ENCODE results near the gene GPATCH2L.

Gene GPATCH2L

DNA sequence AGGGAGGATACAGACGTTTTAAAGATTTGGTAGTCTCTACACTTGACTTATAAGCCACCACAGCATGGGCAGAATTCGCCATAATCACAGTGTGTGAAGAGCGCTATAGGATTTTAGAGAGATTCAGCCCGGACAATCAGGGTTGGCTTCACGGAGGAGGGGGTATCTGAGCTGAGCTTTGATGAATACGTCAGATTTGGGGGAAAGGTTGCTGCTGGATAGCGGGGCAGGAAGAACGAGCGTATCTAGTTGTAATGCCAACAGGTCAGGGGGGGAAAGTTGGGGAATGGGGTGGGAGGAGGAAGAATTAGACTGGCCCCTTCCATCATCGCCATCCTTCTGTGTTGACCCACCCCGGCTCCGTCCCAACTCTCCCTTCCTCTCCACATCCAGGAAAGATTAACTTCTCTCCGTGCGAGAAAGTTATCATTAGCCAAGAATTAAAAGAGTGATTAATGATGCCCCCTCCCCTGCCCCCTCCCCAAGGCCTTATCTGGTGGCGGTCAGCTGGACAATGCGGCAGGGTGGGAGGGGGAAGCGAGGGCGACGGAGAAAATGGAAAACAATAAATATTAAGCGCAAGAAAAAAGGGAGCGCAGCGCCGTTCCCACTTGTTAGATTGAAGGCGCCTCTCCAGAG is 13.5 kb upstream of the GPATCH2L start:
- no peak for DNase-seq

DNA sequence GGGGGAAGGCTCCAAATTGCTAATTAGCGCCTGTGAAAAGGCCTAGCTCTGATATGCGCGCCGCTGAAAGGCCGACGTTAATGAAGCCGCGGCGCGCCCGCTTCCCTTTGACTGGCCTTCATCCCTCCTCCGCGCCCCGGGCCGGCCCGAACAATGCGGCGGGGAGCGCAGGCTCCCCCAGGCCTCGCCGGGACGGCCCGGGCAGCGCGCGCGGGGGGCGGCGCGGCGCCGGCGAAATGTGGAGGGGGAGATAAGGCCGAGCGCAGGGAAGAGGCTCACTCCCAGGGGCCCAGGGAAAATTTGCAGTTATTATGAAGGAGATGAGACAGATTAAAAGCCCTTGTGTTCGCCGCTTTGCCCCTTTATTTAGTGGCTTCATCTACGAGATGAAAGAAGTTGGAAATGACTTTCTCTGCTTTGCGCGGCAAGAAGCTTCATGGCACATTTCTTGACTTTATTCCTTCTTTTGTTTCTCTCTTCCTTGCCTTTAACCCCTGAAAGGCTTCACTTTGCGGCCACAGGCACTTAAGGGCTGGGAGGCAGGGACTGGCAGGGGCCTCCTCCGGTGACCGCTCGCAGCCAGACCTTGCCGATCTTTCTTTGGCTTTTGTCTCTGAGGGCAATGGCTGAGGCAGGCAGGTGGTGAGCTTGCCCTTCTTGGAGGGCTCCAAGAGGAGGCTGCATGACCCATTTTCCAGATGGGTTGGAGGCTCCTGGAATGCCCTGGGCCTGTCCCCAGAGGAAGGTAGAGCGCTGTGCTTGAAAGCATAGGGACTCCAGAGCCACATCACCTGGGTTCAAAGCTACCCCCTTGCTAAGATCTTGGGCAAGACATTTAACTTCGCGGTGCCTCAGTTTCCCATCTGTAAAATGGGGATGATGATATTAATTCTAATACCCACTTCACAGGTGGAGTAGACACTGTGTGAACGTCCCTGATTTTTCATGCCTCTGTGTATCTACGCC is 12.7 kb upstream of the GPATCH2L start:
- DNase-seq, result no peak

DNA sequence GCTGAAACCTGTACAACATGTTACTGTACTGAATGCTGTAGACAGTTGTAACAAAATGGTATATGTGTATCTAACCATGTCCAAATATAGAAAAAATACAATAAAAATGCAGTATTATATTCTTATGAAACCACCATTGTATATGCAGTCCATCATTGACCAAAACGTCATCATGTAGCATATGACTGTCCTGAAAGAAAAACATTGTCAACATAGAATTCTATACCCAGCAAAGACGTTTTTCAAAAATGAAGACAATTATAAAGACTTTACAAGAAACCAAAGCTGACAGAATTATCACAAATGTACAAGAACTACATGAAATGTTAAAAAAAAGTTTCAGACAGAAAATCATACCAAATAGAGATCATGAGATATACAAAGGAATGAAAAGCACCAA is 8.1 kb upstream of the GPATCH2L start:
- no peak for DNase-seq

DNA sequence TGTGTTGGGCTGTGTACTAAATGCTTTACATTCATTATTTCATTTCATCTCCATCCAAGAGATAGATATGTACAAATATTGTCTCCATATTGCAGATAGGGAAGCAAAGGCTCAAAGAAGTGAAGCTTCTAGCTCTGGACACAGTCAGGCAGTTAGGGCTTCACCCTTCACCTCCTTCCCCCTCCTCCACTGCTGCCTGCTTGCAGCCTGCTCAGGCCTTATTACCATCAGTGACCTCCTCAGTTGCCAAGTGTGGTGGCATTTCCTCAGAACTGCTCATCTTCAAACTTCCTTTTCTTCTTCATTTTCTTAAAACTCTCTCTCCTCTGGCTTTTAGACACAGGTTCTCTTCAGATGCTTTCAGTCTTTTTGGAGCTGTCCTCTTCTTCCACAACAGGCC is 4.7 kb upstream of the GPATCH2L start:
- DNase-seq, result no peak

DNA sequence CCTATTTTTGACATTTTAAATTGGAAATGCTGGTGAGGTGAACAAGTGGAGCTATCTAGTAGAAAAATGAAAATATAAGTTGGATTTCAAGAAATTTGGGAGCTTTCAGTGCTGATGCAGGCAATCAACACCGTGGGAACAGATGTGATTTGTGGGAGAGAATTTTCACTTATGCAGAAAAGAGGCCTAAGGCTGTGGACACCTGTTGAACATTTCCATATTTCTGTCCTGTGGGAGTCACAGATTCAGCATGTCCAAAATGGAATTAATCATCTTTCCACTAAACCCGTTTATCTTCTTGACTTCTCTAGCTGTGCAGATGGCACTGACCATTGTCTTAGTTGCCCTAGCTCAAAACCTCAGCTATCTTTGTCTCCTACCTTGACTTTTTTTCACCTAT is 2.5 kb upstream of the GPATCH2L start:
- no peak for DNase-seq

DNA sequence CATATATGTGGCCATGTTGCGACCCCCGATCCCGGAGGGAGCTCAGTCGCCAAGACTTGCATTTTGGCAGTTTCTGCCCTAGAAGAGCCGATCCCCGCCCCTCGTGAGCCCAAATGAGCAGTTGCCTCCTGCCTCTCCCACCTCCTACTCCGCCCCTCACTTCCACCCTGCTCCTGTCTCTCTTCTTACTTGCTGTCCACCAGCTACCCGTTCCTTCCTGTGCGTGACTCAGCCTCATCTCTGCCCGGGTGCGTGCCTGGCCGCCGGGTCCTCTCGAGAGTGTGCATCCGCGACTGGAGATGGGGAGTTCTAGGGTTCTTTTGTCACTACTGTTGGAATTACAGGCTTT is 585 bp downstream of the GPATCH2L start:
- peak; percentile 60 for DNase-seq

DNA sequence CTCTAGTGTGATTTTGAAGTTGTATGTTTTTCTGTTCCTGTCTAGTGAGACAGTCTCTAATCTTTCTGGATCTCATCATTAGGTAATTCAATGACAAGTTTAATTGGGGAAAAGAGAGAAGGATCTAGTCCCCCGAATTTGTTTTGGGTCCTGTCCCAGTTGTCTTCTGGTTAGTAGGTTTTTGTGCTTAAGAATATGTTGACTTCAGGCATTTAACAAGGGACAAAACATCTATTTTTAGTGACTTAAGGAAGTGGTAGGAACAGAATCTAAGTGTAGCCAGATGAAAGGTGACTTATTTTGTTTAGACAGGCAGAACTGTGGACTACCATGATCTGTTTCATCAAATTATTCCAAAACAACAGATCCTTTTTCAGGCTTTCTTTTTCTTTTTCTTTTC is 2.2 kb downstream of the GPATCH2L start:
- DNase-seq, result no peak

DNA sequence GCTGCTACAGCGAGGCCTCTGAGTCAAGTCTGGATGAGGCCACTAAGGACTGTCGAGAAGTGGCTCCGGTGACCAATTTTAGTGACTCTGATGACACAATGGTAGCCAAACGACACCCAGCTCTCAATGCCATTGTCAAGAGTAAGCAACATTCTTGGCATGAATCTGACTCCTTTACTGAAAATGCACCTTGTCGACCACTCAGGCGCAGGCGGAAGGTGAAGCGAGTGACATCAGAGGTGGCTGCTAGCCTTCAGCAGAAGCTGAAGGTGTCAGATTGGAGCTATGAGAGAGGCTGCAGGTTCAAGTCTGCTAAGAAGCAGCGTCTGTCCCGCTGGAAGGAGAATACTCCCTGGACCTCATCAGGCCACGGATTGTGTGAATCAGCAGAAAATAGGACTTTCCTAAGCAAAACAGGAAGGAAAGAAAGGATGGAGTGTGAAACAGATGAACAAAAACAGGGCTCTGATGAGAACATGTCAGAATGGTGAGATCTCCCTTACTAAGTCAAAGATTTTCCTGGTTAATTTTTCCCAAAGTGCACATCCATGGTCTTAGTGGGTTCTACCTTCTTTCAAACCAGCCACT is 2.9 kb downstream of the GPATCH2L start:
- no peak for DNase-seq

DNA sequence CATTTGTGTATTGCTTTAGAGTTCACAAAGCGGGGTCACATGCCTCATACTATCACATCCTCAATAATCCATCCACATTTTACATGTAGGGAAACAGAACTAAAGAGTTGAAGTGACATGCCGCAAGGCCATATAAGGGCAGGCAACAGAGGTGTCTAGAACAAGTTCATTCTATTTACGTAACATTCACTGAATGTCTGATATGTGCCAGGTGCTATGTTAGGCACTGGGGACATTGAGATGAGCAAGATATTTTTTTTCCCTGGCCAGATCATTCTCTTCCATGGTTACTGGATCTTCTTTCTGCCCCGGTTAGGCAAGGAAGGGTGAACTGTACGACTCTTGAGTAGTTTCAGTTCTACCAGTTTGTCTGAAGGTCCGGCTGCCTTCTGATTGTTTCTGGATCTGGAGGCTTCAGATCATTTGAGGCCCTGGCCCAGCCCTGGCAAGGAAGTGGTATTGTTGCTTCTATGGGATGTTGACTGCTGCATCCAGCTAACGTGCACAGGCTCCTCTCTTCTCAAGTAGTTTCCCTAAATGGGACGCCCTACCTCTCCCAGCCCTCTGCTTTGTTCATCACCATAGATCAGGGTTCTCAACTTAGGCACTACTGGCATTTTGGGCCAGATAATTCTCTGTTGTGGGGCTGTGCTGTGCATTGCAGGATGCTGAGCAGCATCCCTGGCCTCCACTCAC is 12.1 kb downstream of the GPATCH2L start:
- DNase-seq, result no peak

DNA sequence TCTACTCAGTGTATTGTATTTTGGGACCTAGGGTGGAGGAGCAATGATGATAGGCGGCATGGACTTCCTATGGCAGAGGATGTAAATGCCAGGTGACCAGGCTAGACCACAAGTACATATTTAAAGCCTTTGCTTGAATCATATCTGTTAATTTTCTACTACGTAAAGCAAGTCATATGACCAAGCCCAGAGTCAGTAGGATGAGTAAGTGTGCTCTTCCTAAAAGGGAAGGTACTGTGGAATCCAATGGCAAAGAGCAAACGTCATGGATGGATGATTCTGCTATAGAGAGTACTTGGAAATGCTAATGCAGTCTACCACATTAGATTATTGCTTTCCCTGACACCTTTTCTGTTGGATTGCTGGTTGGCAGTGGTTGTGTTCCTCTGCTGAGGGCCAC is 16.8 kb downstream of the GPATCH2L start:
- DNase-seq, result no peak

DNA sequence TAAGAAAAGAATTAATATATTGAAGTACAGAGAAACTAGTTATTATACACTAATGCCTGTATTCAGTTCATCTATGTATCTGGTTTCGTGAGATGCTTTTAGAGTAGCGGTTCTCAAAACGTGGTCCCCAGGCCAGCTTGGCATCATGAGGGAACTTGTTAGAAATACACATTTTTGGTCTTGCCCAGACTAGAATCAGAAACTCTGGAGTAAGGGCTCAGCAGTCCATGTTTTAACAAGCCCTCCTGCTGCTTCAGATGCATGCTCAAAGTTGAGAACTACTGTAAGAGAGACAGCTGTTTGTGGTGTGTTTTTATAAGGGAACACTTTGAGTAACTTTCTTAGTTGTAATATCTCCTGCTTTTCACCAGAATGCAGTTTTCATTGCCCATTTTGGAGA is 18.1 kb downstream of the GPATCH2L start:
- no peak for DNase-seq

DNA sequence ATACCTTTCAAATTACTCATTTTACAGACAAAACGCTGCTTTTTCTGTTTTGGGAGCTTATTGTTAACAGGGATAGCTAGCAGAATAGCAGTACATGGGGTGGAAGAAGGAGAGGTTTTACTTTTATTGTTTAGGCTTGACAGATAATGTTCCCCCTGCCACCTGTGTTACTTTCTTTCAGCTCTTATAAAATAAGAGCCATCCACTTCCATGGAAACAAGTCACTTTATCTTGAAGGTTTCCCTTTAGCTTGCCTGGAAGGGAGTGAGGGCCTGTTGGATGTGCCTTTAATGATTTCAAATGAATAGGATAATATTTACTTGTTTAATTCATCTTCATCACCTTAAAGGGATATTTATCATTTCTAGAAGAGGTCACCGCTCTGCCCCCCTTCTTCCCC is 23.3 kb downstream of the GPATCH2L start:
- no peak for DNase-seq

DNA sequence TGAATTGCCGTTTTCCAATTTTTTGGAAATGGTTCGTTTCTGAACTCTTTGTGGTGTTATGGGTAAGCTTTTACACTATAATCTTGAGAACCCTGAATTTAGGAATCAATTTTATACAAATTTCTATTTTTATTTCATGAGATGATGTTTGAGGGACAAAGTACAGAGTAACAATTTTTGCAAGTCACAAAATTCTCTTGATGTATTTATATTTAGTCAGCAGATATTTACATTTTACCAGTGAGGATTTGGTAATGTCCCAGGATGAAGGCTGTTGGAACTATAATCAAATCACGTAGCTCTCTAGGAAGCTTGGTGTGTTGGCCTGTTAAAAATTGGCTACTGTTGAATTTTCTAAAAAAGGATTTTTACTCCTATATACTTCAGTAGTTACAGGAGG is 24.2 kb downstream of the GPATCH2L start:
- DNase-seq, result no peak

DNA sequence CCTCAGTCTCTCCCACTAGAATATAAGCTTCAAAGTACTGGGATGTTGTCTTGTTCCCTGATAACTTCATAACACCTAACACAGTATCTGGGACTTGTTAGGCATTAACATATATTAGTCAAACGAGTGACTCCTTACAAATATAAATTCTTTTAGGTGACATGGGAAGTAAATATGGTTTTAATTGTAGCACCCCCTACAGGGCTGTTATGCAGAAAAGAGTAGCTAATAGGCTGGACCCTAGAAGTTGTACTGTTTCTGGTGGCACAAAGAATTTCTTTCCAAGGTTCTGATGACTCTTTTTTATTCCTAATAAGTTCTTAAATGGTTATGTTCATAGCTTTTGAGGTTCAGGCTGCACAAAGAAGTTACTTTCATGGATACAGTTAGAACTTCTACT is 29.8 kb downstream of the GPATCH2L start:
- DNase-seq, result no peak

DNA sequence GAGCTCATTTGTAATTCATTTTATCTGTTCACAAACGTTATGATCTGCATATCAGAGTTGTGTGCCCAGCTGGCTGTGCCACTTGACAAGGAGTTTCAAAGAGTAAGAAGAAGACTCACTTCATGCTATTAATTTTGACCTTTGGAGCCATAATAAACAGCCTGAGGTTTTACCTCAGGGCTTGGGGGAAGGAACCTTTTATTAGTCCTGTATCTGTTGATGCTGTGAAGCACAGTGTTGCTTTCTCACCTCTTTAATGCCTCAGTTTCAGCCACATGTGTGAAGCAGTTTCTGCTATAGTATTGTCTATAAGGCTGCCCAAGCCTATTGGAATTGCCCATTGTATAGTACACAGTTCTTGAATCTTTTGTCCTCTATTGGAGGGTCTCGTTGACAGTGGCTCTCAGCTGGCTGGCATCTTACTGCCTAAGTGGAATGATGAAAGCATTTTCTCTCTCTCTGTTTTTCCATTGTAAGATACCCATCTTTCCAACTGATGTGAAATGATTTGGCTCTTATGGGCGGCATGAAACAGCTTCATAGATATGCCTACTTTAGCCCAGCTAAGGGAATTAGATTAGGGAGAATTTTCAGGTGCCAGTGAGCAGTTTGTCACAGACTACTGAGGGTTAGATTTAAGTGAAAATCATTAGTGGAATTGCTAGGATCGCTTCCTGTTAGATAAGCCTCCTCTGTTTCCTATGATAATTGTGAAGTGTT is 34.7 kb downstream of the GPATCH2L start:
- DNase-seq, result no peak

DNA sequence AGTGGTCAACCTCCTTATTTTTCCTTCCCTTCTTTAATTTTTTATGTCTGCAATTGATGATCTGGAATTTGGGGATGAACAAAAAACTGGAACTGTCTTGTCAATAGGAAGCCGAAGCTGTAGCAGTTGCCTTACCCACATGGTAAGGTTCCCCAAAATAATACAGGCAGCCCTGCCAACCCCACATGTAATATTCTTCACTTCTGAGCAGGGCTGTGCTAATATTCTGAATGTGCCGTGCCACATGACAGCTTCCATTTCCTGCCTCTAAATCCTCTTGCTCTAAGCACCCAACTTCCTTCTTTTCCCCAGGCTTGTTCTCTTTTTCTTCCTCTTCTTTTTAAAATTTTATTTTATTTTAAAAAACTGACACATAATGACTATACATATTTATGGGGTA is 39.6 kb downstream of the GPATCH2L start:
- peak; percentile 55 for DNase-seq

DNA sequence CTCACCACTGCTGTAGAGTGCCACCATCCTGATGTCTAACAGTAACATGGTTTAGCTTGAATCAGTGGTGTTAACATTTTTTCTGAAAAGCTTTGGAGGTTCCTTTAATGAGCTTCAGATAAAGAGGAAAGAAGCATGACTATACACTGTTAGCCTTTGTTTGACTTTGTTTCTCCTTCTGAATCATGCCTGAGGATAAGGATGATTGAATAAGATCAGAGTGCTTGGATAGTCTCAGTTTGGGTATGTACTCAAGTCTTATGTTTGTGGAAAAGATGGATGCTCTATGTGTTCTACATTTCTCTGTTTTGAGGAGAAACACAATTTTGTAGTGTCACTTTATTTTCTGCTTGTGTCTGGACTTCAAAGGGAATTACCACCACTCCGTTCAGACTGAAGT is 42.0 kb downstream of the GPATCH2L start:
- no peak for DNase-seq

DNA sequence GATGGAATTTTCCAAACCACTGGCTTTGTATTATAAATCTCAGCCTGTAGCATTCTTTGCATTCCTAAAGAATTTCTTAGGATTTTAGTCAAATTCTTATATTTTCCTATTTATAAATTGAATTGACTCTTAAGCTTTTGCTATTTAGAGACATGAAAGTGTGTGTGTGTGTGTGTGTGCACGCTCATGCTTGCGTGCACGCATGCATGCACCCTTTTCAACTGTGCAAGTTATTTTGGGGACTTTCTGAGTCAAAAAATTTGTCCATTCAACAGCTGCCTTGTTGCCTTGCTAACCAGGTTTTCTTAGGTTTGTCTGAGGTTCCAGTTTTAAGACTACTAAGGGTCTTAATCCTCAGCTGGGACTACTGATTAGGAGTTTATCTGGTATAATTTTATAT is 42.6 kb downstream of the GPATCH2L start:
- no peak for DNase-seq

DNA sequence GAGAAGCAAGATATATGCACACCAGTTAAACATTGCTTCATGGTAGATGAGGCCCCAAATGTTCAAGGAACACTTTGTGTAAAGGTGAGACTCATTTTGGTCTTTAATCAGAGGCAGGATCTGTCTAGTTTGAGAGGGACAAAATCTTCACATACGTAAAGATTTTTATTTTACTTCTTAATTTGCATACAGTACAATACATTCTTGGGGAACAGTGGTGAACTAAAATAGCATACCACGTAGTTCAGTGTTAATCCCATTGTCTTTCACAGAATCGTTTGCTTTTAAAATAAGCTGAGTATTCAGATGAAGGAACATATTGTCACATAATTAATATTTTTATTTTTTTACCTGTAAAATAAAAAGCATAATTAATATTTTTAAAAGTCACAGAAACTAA is 43.3 kb downstream of the GPATCH2L start:
- no peak for DNase-seq

DNA sequence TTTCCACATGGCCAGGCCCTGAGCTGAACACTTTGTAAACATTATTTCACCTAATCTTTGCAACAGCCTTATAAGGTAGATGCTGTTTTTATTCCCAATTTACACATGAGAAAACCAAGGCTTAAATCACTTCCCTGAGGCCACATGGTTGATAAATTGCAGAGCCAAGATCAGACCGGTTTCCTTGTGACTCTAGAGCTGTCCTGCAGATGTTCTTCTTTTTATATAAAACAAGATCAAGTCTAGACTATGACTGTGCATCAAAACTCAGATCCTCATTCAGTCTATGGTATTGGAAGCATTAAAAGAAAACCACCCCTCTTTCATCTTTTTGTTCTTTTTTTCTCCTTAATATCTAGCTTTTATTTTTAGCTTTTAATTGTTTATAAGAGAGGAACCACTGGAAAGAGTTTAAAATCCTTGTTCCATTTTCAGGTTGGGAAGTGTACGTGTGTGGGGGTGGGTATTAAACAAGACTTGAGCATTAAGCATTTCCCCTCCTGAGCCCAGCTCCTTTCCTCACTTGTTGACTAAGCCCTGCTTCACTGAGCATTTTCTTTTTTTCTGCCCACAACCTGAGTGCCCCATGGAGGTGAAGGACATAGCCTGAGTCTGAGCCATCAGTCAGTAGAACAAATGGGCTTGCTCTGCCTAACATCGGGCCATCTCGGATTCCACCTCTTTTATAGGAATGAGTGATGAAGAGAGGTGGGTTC is 45.4 kb downstream of the GPATCH2L start:
- DNase-seq, result no peak

DNA sequence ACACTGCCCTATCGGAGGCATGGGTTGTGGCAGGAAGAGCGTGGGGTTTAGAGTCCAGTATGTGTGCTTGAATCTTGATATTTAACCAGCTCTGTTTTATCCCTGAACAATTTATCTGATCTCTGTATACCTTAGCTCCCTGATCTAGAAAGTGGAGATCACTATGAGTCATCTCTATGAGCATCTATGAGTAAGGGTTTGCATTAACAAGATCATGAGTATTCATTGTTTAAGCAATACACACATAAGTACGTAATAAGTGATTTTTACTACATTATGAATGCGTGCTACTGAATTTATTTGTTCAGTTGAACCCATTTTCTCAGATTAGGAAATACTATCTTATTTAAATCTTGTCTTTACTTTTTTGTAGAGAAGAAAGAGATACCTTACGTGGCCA is 49.4 kb downstream of the GPATCH2L start:
- no peak for DNase-seq

Measured in GF-D8 (cell line).